ENCODE results near the gene TSPAN15.

DNA sequence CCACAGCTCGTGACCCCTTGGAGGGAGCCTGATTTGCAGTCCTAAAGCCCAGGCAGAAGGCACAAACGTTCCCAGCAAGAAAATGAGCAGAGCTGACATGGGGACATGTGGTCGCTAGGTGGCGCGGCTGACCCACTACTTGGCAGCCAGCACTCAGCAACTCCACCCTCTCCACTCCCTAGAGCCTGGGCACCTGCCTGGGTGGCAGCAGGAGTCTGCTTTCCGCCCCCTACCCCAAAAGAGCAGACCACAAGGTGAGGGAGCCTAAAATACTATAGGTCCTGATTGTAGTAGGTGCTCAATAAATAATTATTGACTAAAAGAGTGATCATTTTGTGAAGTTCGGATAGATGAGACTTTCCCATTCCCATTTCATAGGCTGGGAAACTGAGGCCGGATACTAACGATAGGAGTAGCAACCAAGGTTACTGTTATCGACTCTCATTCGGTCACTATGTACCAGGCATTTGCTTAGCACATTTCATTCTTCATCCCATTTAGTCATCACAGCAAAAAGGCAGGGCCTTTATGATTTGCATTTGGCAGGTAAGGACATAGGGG is 64.5 kb downstream of the TSPAN15 start:
- TF ChIP-seq CTCF (IDR thresholded peaks at IDR 0.05) (peak; percentile 88), ZFX (IDR thresholded peaks at IDR 0.05; ENCODE audit: borderline replicate concordance) (no peak)

Measured in 22Rv1 (cell line).